ENCODE measurements around the gene CCSER1. TPM values are rescaled to one million over a fixed set of nuclear protein-coding genes. Genes with fewer than 3 reads are reported as not detected.

CCSER1 gene
- total and polyA plus RNA-seq, 2 of the 8 experiments (the other 6 are each of a cell fraction or from before 2014, with no cell fraction given): 0.26 to 0.84 TPM

- Histone ChIP-seq H3K79me2 (ENCODE audit: control insufficient read depth in 1 of 2, insufficient read depth in 2 of 2, low read length in 2 of 2) (no peaks in the 10 kb centered on the region), H3K9me3 (ENCODE audit: insufficient read depth in 2 of 2, low read depth in 1 of 2, low read length in 1 of 2) (peaks cover 0 to 3% of the 10 kb centered on the region in 2 experiments; a peak in 1 of 4 replicates), H2BK20ac (ENCODE audit: low read length) (no peak overlapping the region), H3K79me1 (ENCODE audit: low read depth, low read length) (no peaks in the 10 kb centered on the region), H3K56ac (replicated peaks; ENCODE audit: insufficient read length, low read depth, low read length) (no peak overlapping the region), H3K4me1 (replicated peaks in 1 of 4; ENCODE audit: control insufficient read depth in 3 of 4, insufficient read depth in 4 of 4, low read length in 3 of 4) (no peaks in the 10 kb centered on the region), H3K23ac (ENCODE audit: insufficient read length) (no peak overlapping the region), H2BK120ac (replicated peaks; ENCODE audit: low read depth, low read length) (no peak overlapping the region), H3K27me3 (replicated peaks in 1 of 4; ENCODE audit: control insufficient read depth in 3 of 4, extremely low read depth in 1 of 4, insufficient read depth in 3 of 4, low read length in 3 of 4) (no peaks in the 10 kb centered on the region), H3K4me2 (ENCODE audit: insufficient read depth in 1 of 2, low read depth in 2 of 2, low read length in 2 of 2) (no peak overlapping the region), H3K4me3 (ENCODE audit: extremely low read depth in 1 of 4, insufficient read depth in 2 of 4, low read depth in 3 of 4, low read length in 4 of 4) (no peak overlapping the region), H4K5ac (ENCODE audit: insufficient read length, low read depth, low read length) (no peak overlapping the region), H3K27ac (ENCODE audit: low read depth, low read length) (no peak overlapping the region), H4K8ac (ENCODE audit: extremely low read depth, insufficient read depth, low read length) (no peak overlapping the region), H3K36me3 (ENCODE audit: control insufficient read depth in 2 of 4, insufficient read depth in 4 of 4, low read length in 3 of 4) (no peaks in the 10 kb centered on the region), H2BK12ac (ENCODE audit: low read depth, low read length) (no peak overlapping the region), H3K23me2 (ENCODE audit: low read depth, low read length) (no peaks in the 10 kb centered on the region), H4K91ac (replicated peaks; ENCODE audit: insufficient read length, low read length) (no peak overlapping the region), H3K9ac (replicated peaks in 1 of 4; ENCODE audit: extremely low read depth in 1 of 4, low read depth in 3 of 4, low read length in 3 of 4) (no peak overlapping the region), H3K14ac (ENCODE audit: insufficient read length) (no peak overlapping the region), H2BK5ac (ENCODE audit: low read depth, low read length) (no peak overlapping the region), H3K4ac (replicated peaks; ENCODE audit: insufficient read length, low read depth, low read length) (no peak overlapping the region), H3K18ac (ENCODE audit: extremely low read depth, low read length) (no peak overlapping the region), H2AK5ac (ENCODE audit: low read depth, low read length) (no peak overlapping the region), H2AFZ (ENCODE audit: low read length) (no peak overlapping the region), H4K20me1 (replicated peaks in 1 of 2; ENCODE audit: control insufficient read depth in 1 of 2, insufficient read depth in 2 of 2, low read length in 2 of 2) (no peaks in the 10 kb centered on the region), H2BK15ac (ENCODE audit: low read length) (no peak overlapping the region)
- ChIA-PET POLR2A (ENCODE audit: partially characterized antibody) (no interaction called here), CTCF (ENCODE audit: partially characterized antibody) (interaction anchor here (1.0 to 1.3 kb wide), 2 partner anchors 21 to 37 kb away, joined by 3 to 4 read pairs; no protein-coding TSS in a partner anchor)
- no peak for TF ChIP-seq GABPA (IDR thresholded peaks at IDR 0.05; ENCODE audit: borderline replicate concordance, insufficient read depth, low read length)
- no peak for TF ChIP-seq BCL11A (IDR thresholded peaks at IDR 0.05; ENCODE audit: low read depth in 2 of 2, low read length in 2 of 2)
- TF ChIP-seq CTCF (IDR thresholded peaks at IDR 0.05; ENCODE audit: control extremely low read depth in 1 of 3, insufficient read depth in 1 of 3, low read depth in 1 of 3, low read length in 3 of 3): no peak
- no peak for TF ChIP-seq TEAD4 (IDR thresholded peaks at IDR 0.05; ENCODE audit: low read depth, low read length)
- TF ChIP-seq RNF2 (IDR thresholded peaks at IDR 0.05; ENCODE audit: borderline replicate concordance, low read depth, low read length, missing control alignments, poor library complexity, severe bottlenecking): no peak
- TF ChIP-seq EP300 (IDR thresholded peaks at IDR 0.05; ENCODE audit: borderline replicate concordance in 1 of 2, low read depth in 2 of 2, low read length in 2 of 2): no peak
- no peak for TF ChIP-seq RXRA (IDR thresholded peaks at IDR 0.05; ENCODE audit: insufficient read depth, low read depth, low read length)
- TF ChIP-seq CTBP2 (IDR thresholded peaks at IDR 0.05; ENCODE audit: borderline replicate concordance, insufficient read depth, insufficient read length, low read length): no peak
- DNase-seq (ENCODE audit: low read depth in 1 of 2, low spot score in 2 of 2) (no peak), FAIRE-seq (no peak)
Observed at GRCh38 chr4:90515191-90515590, 388.0 kb downstream of the CCSER1 start.
